HEK293 (cell line): ENCODE results near the gene BBS12.

ENCODE experiments used
- CTCF ChIA-PET: fragments of 350-600 bp; formaldehyde crosslinking; extraction: SDS; loops from one replicate; lab custom pipeline; 2021; ENCODE audit warnings: antibody characterized with exemption; lab: Yijun Ruan, JAX
- POLR2A ChIA-PET: fragments of 300-600 bp; formaldehyde crosslinking; extraction: SDS; loops from one replicate; lab custom pipeline; 2020; ENCODE audit warnings: antibody characterized with exemption, inconsistent platforms; lab: Yijun Ruan, JAX
- H3K27ac ChIP-seq: fragments of 200-500 bp; sonication (Bioruptor generic); 2 replicates; pipeline ENCODE4 v1.5.1; 2014; ENCODE audit warnings: low read depth, low read length, control low read depth, inconsistent platforms; ENCODE audit errors: extremely low read depth
- H3K36me3 ChIP-seq, 2 experiments: fragments of 200-500 bp in 1 of 2; sonication (Bioruptor generic) in 1 of 2; 1 replicate in 1 of 2; 2 replicates in 1 of 2; pipeline ENCODE4 v1.5.1; 2014 to 2017; ENCODE audit warnings: inconsistent platforms in 2 of 2, low read length in 2 of 2; ENCODE audit not compliant: control insufficient read depth in 2 of 2, insufficient read depth in 1 of 2
- H3K4me1 ChIP-seq: fragments of 200-500 bp; sonication (Bioruptor generic); 2 replicates; pipeline ENCODE4 v1.5.1; 2014; ENCODE audit warnings: mild to moderate bottlenecking, low read length, inconsistent platforms; ENCODE audit not compliant: control insufficient read depth, insufficient read depth
- H3K4me3 ChIP-seq: 2 replicates; pipeline ENCODE4 v1.5.1; 2011; ENCODE audit warnings: low read depth, mild to moderate bottlenecking, control low read depth, low read length, moderate library complexity
- H3K9me3 ChIP-seq: fragments of 200-500 bp; sonication (Bioruptor generic); 2 replicates; pipeline ENCODE4 v1.5.1; 2014; ENCODE audit warnings: low read depth, low read length, inconsistent platforms; ENCODE audit not compliant: control insufficient read depth, insufficient read depth
- GLIS1 ChIP-seq: fragments of 450-650 bp; formaldehyde crosslinking; IDR thresholded peaks from 2 replicates; pipeline ENCODE4 v1.5.1; 2016; ENCODE audit warnings: missing biosample characterization, missing genetic modification characterization
- IKZF3 ChIP-seq: fragments of 450-650 bp; IDR thresholded peaks from 2 replicates; pipeline ENCODE4 v1.5.0; 2018; ENCODE audit warnings: missing biosample characterization, mild to moderate bottlenecking, missing genetic modification characterization, moderate library complexity
- KLF10 ChIP-seq: fragments of 450-650 bp; IDR thresholded peaks from 2 replicates; pipeline ENCODE4 v1.5.1; 2018; ENCODE audit warnings: missing biosample characterization, mild to moderate bottlenecking, missing genetic modification characterization
- KLF16 ChIP-seq: fragments of 450-650 bp; formaldehyde crosslinking; IDR thresholded peaks from 2 replicates; pipeline ENCODE4 v1.5.1; 2017; ENCODE audit warnings: missing biosample characterization, missing genetic modification characterization
- MZF1 ChIP-seq: fragments of 450-650 bp; formaldehyde crosslinking; IDR thresholded peaks from 2 replicates; pipeline ENCODE4 v1.5.1; 2017; ENCODE audit warnings: missing biosample characterization, missing genetic modification characterization, borderline replicate concordance
- SCRT1 ChIP-seq: fragments of 450-650 bp; formaldehyde crosslinking; IDR thresholded peaks from 2 replicates; pipeline ENCODE4 v1.5.1; 2016; ENCODE audit warnings: missing biosample characterization, missing genetic modification characterization, borderline replicate concordance
- SP3 ChIP-seq: fragments of 450-650 bp; formaldehyde crosslinking; IDR thresholded peaks from 2 replicates; pipeline ENCODE4 v1.5.1; 2016; ENCODE audit warnings: missing biosample characterization, missing genetic modification characterization
- TCF7L2 ChIP-seq: IDR thresholded peaks from 2 replicates; pipeline ENCODE4 v1.6.1; 2011; ENCODE audit warnings: low read depth, mild to moderate bottlenecking, inconsistent platforms, low read length, moderate library complexity, borderline replicate concordance
- ZBTB1 ChIP-seq: fragments of 450-650 bp; formaldehyde crosslinking; IDR thresholded peaks from 2 replicates; pipeline ENCODE4 v1.5.1; 2016; ENCODE audit warnings: missing biosample characterization, missing genetic modification characterization
- ZEB2 ChIP-seq: fragments of 450-650 bp; formaldehyde crosslinking; IDR thresholded peaks from 2 replicates; pipeline ENCODE4 v1.5.1; 2016; ENCODE audit warnings: missing biosample characterization, missing genetic modification characterization
- ZFHX2 ChIP-seq: fragments of 450-650 bp; formaldehyde crosslinking; conservative IDR thresholded peaks from 2 replicates; pipeline ENCODE4 v1.5.1; 2016; ENCODE audit warnings: missing biosample characterization, missing genetic modification characterization
- ZFP37 ChIP-seq: fragments of 450-650 bp; formaldehyde crosslinking; IDR thresholded peaks from 2 replicates; pipeline ENCODE4 v1.5.1; 2016; ENCODE audit warnings: missing biosample characterization, missing genetic modification characterization
- ZNF211 ChIP-seq: fragments of 450-650 bp; formaldehyde crosslinking; IDR thresholded peaks from 2 replicates; pipeline ENCODE4 v1.5.1; 2016; ENCODE audit warnings: low read depth, missing biosample characterization, missing genetic modification characterization
- ZNF24 ChIP-seq: fragments of 450-650 bp; formaldehyde crosslinking; IDR thresholded peaks from 2 replicates; pipeline ENCODE4 v1.5.1; 2016; ENCODE audit warnings: missing biosample characterization, missing genetic modification characterization
- ZNF26 ChIP-seq: fragments of 450-650 bp; formaldehyde crosslinking; IDR thresholded peaks from 2 replicates; pipeline ENCODE4 v1.5.1; 2016; ENCODE audit warnings: missing biosample characterization, missing genetic modification characterization
- ZNF280D ChIP-seq: fragments of 450-650 bp; formaldehyde crosslinking; IDR thresholded peaks from 2 replicates; pipeline ENCODE4 v1.5.1; 2016; ENCODE audit warnings: missing biosample characterization, missing genetic modification characterization
- ZNF362 ChIP-seq: fragments of 450-650 bp; formaldehyde crosslinking; IDR thresholded peaks from 2 replicates; pipeline ENCODE4 v1.5.1; 2016; ENCODE audit warnings: missing biosample characterization, missing genetic modification characterization
- ZNF501 ChIP-seq: fragments of 450-650 bp; formaldehyde crosslinking; IDR thresholded peaks from 2 replicates; pipeline ENCODE4 v1.5.1; 2016; ENCODE audit warnings: missing biosample characterization, missing genetic modification characterization
- ZNF555 ChIP-seq: fragments of 450-650 bp; formaldehyde crosslinking; conservative IDR thresholded peaks from 2 replicates; pipeline ENCODE4 v1.5.1; 2017; ENCODE audit warnings: missing biosample characterization, mild to moderate bottlenecking, missing genetic modification characterization, inconsistent platforms
- ZNF626 ChIP-seq: fragments of 450-650 bp; sonication (Bioruptor Pico); formaldehyde crosslinking; IDR thresholded peaks from 2 replicates; pipeline ENCODE4 v1.5.1; 2018; ENCODE audit warnings: missing biosample characterization, missing genetic modification characterization, inconsistent platforms
- ZNF707 ChIP-seq: fragments of 450-650 bp; formaldehyde crosslinking; IDR thresholded peaks from 2 replicates; pipeline ENCODE4 v1.5.1; 2016; ENCODE audit warnings: missing biosample characterization, missing genetic modification characterization
- ZNF777 ChIP-seq: fragments of 450-650 bp; formaldehyde crosslinking; IDR thresholded peaks from 2 replicates; pipeline ENCODE4 v1.5.1; 2017; ENCODE audit warnings: missing biosample characterization, missing genetic modification characterization, borderline replicate concordance
- ZSCAN5A ChIP-seq: fragments of 450-650 bp; formaldehyde crosslinking; IDR thresholded peaks from 2 replicates; pipeline ENCODE4 v1.5.1; 2016; ENCODE audit warnings: missing biosample characterization, missing genetic modification characterization
- ZXDB ChIP-seq: fragments of 450-650 bp; formaldehyde crosslinking; IDR thresholded peaks from 2 replicates; pipeline ENCODE4 v1.5.1; 2016; ENCODE audit warnings: missing biosample characterization, missing genetic modification characterization
- TF ChIP-seq, protein P1 (sequence below): fragments of 450-650 bp; formaldehyde crosslinking; optimal IDR thresholded peaks from 2 replicates; pipeline ENCODE3; 2016; ENCODE audit warnings: missing biosample characterization, mild to moderate bottlenecking, missing genetic modification characterization

Gene BBS12

GRCh38 chr4:122747068-122747467 is 14.6 kb downstream of the BBS12 start:
- no peaks in the 10 kb centered on the region for H3K9me3 ChIP-seq
- no peak overlapping the region for H3K27ac ChIP-seq
- peaks cover 0 to 14% of the 10 kb centered on the region in 2 experiments; a peak in 1 of 3 replicates for H3K36me3 ChIP-seq
- H3K4me3 ChIP-seq = no peak overlapping the region
- CTCF ChIA-PET = interaction anchor here (1.2 kb wide), 1 partner anchor 11 kb away, joined by 3 read pairs; no protein-coding TSS in a partner anchor
- H3K4me1 ChIP-seq = no peaks in the 10 kb centered on the region
- TF ChIP-seq, protein P1, sequence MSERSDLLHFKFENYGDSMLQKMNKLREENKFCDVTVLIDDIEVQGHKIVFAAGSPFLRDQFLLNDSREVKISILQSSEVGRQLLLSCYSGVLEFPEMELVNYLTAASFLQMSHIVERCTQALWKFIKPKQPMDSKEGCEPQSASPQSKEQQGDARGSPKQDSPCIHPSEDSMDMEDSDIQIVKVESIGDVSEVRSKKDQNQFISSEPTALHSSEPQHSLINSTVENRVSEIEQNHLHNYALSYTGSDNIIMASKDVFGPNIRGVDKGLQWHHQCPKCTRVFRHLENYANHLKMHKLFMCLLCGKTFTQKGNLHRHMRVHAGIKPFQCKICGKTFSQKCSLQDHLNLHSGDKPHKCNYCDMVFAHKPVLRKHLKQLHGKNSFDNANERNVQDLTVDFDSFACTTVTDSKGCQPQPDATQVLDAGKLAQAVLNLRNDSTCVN (tag by site-specific recombination) = no peak
- TF ChIP-seq IKZF3 (tag by site-specific recombination) (no peak), ZNF707 (tag by site-specific recombination) (no peak), SP3 (no peak), MZF1 (tag by site-specific recombination) (no peak)
- POLR2A ChIA-PET = no interaction called here

- CTCF ChIA-PET = interaction anchor here (1.2 kb wide), 1 partner anchor 11 kb away, joined by 3 read pairs; no protein-coding TSS in a partner anchor
- no peak for TF ChIP-seq GLIS1 (tag by site-specific recombination)
- TF ChIP-seq KLF16 (tag by site-specific recombination) = no peak
- no peak for TF ChIP-seq ZNF24
- no peak for TF ChIP-seq ZSCAN5A (tag by site-specific recombination)
- TF ChIP-seq ZNF362 = no peak
- no peak for TF ChIP-seq KLF10 (tag by site-specific recombination)
- no peak for TF ChIP-seq ZNF211
- no peak for TF ChIP-seq SCRT1
- TF ChIP-seq ZNF501 (tag by site-specific recombination) = no peak
- no peak for TF ChIP-seq ZEB2 (tag by site-specific recombination)
- TF ChIP-seq ZNF26 (tag by site-specific recombination) = no peak
- TF ChIP-seq ZBTB1 (tag by site-specific recombination) = no peak
- no peak for TF ChIP-seq ZXDB (tag by site-specific recombination)
- no peak for TF ChIP-seq ZNF555 (tag by site-specific recombination)
- no peak for TF ChIP-seq ZFHX2 (tag by site-specific recombination)
- no peak for TF ChIP-seq ZNF280D (tag by site-specific recombination)
- TF ChIP-seq ZNF777 (tag by site-specific recombination) = no peak
- TF ChIP-seq ZFP37 (tag by site-specific recombination) = no peak
- TF ChIP-seq TCF7L2 = no peak
- no peak for TF ChIP-seq ZNF626 (tag by site-specific recombination)
- POLR2A ChIA-PET = no interaction called here
Measured at GRCh38 chr4:122747883-122748282, 15.4 kb downstream of the BBS12 start.

More at GRCh38 chr4:122747883-122748282, 15.4 kb downstream of the BBS12 start:
- Histone ChIP-seq H3K4me1 (no peaks in the 10 kb centered on the region), H3K36me3 (peaks cover 0 to 6% of the 10 kb centered on the region in 2 experiments; a peak in 1 of 3 replicates), H3K27ac (no peak overlapping the region), H3K9me3 (no peaks in the 10 kb centered on the region), H3K4me3 (no peak overlapping the region)
